Activated naive CD8-positive, alpha-beta T cell treated with anti-CD3 and anti-CD28 coated beads for 36 hours (primary cell): Measurements from ENCODE around the gene ORC2. TPM values are rescaled to one million over a fixed set of nuclear protein-coding genes. Genes with fewer than 3 reads are reported as not detected.
"Not testable (repeated sequence)": the region's sequence is repeated elsewhere in the genome, so short reads cannot be mapped to it uniquely, and the experiment has no call there.

Experiments
- DNase-seq: peaks from one replicate; pipeline ENCODE4 v3.0.0; 2021
- H3K27ac Mint-ChIP-seq: one replicate; pipeline ENCODE4 v1.8.0; 2022; ENCODE audit warnings: mild to moderate bottlenecking, moderate library complexity, mixed read lengths
- H3K27me3 Mint-ChIP-seq: one replicate; pipeline ENCODE4 v1.8.0; 2022; ENCODE audit warnings: mild to moderate bottlenecking, mixed read lengths
- H3K36me3 Mint-ChIP-seq: one replicate; pipeline ENCODE4 v1.8.0; 2021; ENCODE audit warnings: mild to moderate bottlenecking, mixed read lengths
- H3K4me1 Mint-ChIP-seq: one replicate; pipeline ENCODE4 v1.8.0; 2021; ENCODE audit warnings: mixed read lengths
- H3K4me3 Mint-ChIP-seq: one replicate; pipeline ENCODE4 v1.8.0; 2022; ENCODE audit warnings: mild to moderate bottlenecking, moderate library complexity, mixed read lengths
- H3K9me3 Mint-ChIP-seq: one replicate; pipeline ENCODE4 v1.8.0; 2022; ENCODE audit warnings: mixed read lengths
- total RNA-seq, 2 experiments: library from RNA; stranded (reverse); gene quantifications; one replicate each; pipeline ENCODE4 v1.2.3, GENCODE V29; 2021

The ORC2 gene
- 10 to 100 TPM; 54.9 to 64.7 TPM for total RNA-seq

DNA sequence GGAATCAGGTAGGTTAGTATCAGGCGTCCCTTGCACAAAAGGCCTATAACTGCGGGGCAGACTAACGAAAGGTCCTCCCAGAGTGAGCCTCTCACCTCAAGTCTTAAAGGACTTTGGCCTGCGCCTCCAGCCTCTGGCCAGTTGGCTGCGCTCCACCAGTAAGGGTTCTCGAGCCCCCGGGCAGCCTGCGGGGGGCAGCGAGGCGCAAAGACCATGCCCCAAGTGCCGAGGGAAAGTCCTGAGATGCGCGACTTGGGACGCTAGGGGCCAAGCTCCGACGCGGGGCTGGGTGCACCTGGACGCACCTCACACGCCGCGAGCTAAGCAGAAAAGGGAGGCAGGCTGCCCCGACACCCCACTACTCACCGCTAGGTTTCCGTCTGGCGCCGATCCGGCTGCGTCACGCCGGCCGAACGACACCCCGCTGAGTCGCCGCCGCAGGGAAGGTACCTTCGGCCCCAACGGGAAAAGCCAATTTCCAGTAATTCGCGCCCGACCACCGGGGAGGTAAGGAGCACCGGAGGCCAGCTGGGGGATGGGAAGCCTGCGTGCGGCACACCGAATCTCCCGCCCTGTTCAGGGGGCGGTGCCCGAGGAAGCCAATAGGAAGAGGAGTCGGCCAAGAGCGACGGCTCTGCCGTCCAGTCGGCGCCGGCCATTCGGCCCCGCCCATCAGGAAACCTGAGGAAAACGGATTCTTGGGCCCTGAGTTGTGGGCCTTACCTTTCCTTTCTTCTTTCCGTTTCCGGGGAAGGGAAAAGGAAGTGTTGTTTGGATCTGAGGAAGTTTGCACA is at the start of gene ORC2:
TSS of gene ORC2 (minus strand) at position 537 of the 794 bp plus-strand sequence. CDS start 5,537 bp downstream, outside the sequence.
- no peaks in the 10 kb centered on the region for H3K9me3 Mint-ChIP-seq
- H3K4me3 Mint-ChIP-seq = peak within 1 kb of the TSS; percentile 92
- H3K27ac Mint-ChIP-seq = peak within 1 kb of the TSS; percentile 96
- DNase-seq = peak; percentile 93
- no peaks in the 10 kb centered on the region for H3K27me3 Mint-ChIP-seq
- peaks cover 53% of the 10 kb centered on the region for H3K4me1 Mint-ChIP-seq
- peaks cover 25% of the 10 kb centered on the region for H3K36me3 Mint-ChIP-seq

- Mint-ChIP-seq H3K4me1 (no peaks in the 10 kb centered on the region), H3K27me3 (no peaks in the 10 kb centered on the region), H3K36me3 (peaks cover 3% of the 10 kb centered on the region), H3K9me3 (no peaks in the 10 kb centered on the region), H3K27ac (no peak overlapping the region), H3K4me3 (no peak overlapping the region)
- DNase-seq = no peak
Observed at GRCh38 chr2:201008296-201008829, 44.9 kb upstream of the ORC2 start.

DNA sequence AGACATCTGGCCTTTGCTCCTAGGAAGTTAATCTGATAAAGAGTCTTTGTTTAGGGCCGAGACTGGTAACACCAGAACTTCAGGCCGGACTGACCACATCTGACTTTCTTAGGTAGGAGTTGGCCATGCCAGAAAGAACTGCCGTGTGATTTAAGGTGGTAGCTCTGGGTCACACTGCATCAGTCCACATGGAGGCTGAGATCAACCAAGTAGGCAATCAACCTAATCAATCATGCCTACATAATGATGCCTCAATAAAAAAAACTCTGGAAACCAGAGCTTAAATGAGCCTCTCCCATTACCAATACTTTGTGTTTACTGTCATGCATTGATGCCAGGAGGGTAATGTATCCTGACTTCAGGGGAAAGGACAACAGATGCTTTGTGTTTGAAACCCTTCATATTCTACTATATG is 44.1 kb upstream of the ORC2 start:
- peaks cover 3% of the 10 kb centered on the region for H3K36me3 Mint-ChIP-seq
- DNase-seq = no peak
- H3K27ac Mint-ChIP-seq = no peak overlapping the region
- no peaks in the 10 kb centered on the region for H3K4me1 Mint-ChIP-seq
- H3K27me3 Mint-ChIP-seq = no peaks in the 10 kb centered on the region
- no peaks in the 10 kb centered on the region for H3K9me3 Mint-ChIP-seq
- no peak overlapping the region for H3K4me3 Mint-ChIP-seq

GRCh38 chr2:201006704-201007103 is 43.2 kb upstream of the ORC2 start:
- Mint-ChIP-seq H3K27me3 (no peaks in the 10 kb centered on the region), H3K4me1 (no peaks in the 10 kb centered on the region), H3K36me3 (peaks cover 3% of the 10 kb centered on the region), H3K9me3 (no peaks in the 10 kb centered on the region), H3K27ac (no peak overlapping the region), H3K4me3 (no peak overlapping the region)
- no peak for DNase-seq

GRCh38 chr2:201004370-201004769 is 40.9 kb upstream of the ORC2 start:
- peaks cover 5% of the 10 kb centered on the region for H3K36me3 Mint-ChIP-seq
- H3K4me3 Mint-ChIP-seq = no peak overlapping the region
- no peak for DNase-seq
- H3K27ac Mint-ChIP-seq = no peak overlapping the region
- H3K4me1 Mint-ChIP-seq = no peaks in the 10 kb centered on the region
- H3K27me3 Mint-ChIP-seq = no peaks in the 10 kb centered on the region
- H3K9me3 Mint-ChIP-seq = no peaks in the 10 kb centered on the region

- Mint-ChIP-seq H3K27ac (no peak overlapping the region), H3K4me1 (no peaks in the 10 kb centered on the region), H3K4me3 (no peak overlapping the region), H3K27me3 (no peaks in the 10 kb centered on the region), H3K9me3 (no peaks in the 10 kb centered on the region), H3K36me3 (peaks cover 14% of the 10 kb centered on the region)
- no peak for DNase-seq
Observed at GRCh38 chr2:200993097-200993496, 29.6 kb upstream of the ORC2 start.

GRCh38 chr2:200987137-200987536 is 23.7 kb upstream of the ORC2 start:
- Mint-ChIP-seq H3K9me3 (no peaks in the 10 kb centered on the region), H3K4me1 (no peaks in the 10 kb centered on the region), H3K27me3 (no peaks in the 10 kb centered on the region), H3K4me3 (no peak overlapping the region), H3K27ac (no peak overlapping the region), H3K36me3 (peaks cover 10% of the 10 kb centered on the region)
- no peak for DNase-seq

DNA sequence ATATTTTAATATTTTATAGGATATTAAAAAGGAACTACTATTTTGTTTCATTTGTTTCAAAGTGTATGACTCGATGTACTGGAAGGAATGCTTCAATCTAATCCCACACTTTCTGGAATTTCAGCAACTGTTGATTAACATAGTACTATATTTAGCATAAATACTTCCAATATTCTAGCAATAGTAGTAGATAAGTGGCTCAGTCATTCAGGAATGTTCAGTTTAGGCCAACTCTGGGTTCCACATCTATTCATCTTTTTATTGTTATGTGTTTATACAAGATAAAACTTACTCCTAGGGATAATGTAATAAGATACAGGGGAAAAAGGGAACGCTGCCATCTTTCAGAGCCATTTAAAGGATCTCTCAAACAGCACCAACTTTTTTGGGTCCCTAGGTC is 22.3 kb upstream of the ORC2 start:
- Mint-ChIP-seq H3K4me3 (no peak overlapping the region), H3K36me3 (peaks cover 5% of the 10 kb centered on the region), H3K9me3 (no peaks in the 10 kb centered on the region), H3K27me3 (no peaks in the 10 kb centered on the region), H3K4me1 (no peaks in the 10 kb centered on the region), H3K27ac (no peak overlapping the region)
- DNase-seq = no peak

DNA sequence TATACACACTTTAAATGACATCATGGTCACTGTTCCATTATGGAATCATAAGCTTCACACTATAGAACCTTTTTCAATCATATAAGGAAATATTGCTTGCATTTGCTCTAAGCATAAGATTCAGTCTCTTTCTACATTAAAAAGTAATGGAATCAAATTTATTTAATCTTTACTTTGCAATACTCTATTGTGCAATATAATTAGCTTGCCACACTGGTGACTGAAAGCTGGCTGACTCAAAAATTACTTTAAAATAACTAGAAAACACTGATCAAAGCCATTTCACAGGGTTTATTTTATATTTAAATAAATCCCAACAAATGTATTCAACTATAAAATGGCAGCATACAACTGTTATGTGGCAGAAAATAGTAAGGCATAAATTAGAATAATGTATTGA is 13.2 kb upstream of the ORC2 start:
- H3K4me1 Mint-ChIP-seq = no peaks in the 10 kb centered on the region
- no peak overlapping the region for H3K4me3 Mint-ChIP-seq
- H3K27me3 Mint-ChIP-seq = no peaks in the 10 kb centered on the region
- H3K27ac Mint-ChIP-seq = no peak overlapping the region
- no peaks in the 10 kb centered on the region for H3K9me3 Mint-ChIP-seq
- DNase-seq = no peak
- H3K36me3 Mint-ChIP-seq = no peaks in the 10 kb centered on the region

DNA sequence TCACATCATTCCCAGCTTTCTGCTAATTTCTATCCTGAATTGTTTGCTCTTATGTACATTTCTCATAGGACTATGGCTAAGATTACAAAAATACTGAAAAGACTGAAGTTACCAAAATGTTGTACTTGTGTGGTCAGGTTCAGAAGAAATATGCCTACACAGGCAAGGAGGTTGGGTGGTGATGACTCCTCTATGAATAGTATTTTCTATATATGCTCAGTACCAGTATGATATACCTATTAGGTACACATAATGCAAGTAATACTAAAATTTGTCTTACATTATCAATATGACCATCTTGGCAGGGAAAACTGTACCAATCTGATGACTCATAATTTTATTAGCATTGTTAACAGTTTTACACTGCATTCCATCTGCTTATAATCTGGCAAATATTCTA is 12.2 kb upstream of the ORC2 start:
- Mint-ChIP-seq H3K4me1 (no peaks in the 10 kb centered on the region), H3K4me3 (no peak overlapping the region), H3K36me3 (no peaks in the 10 kb centered on the region), H3K9me3 (no peaks in the 10 kb centered on the region), H3K27me3 (no peaks in the 10 kb centered on the region), H3K27ac (no peak overlapping the region)
- no peak for DNase-seq

DNA sequence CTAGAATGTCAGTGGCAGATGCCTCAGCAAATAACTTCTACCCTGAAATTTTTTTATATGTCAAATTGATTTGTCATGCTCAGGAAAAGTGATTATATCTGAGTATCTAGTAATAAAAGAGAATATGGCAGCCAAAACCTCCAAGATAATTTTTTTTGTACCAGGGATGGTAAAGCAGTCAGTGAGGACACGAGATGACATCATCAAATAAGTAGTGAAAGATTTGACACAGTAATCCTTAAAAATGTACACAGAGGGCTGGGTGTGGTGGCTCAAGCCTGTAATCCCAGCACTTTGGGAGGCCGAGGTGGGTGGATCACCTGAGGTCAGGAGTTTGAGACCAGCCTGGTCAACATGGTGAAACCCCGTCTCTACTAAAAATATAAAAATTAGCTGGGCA is 6.6 kb upstream of the ORC2 start:
- not testable (repeated sequence) for H3K4me3 Mint-ChIP-seq, H3K27me3 Mint-ChIP-seq, H3K27ac Mint-ChIP-seq, DNase-seq, H3K9me3 Mint-ChIP-seq, H3K36me3 Mint-ChIP-seq
- H3K4me1 Mint-ChIP-seq = peaks cover 29% of the 10 kb centered on the region

GRCh38 chr2:200968735-200969134 is 5.3 kb upstream of the ORC2 start:
- H3K27ac Mint-ChIP-seq = peak overlapping the region; percentile 43
- H3K9me3 Mint-ChIP-seq = no peaks in the 10 kb centered on the region
- H3K4me3 Mint-ChIP-seq = no peak overlapping the region
- DNase-seq = no peak
- H3K27me3 Mint-ChIP-seq = no peaks in the 10 kb centered on the region
- peaks cover 38% of the 10 kb centered on the region for H3K4me1 Mint-ChIP-seq
- H3K36me3 Mint-ChIP-seq = peaks cover 17% of the 10 kb centered on the region

DNA sequence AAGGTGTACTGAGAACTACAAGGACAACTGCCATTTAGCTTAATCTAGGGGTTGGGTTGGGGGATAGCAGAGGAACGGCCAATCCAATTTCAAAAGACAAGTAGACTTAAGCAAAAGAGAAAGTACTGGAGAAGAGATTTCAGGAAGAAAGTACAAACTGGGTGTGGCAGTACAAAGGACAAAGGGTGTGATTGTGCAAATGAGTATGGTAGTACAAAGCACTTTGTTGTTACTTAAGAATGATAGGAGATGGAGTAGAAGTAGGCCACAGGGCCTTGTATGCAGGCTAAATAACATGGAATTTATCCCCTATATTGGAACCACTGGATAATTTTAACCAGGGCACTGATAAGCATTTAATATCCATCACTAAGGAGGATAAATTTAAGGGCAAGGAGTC is 4.7 kb upstream of the ORC2 start:
- Mint-ChIP-seq H3K36me3 (peaks cover 19% of the 10 kb centered on the region), H3K4me1 (peaks cover 38% of the 10 kb centered on the region), H3K4me3 (no peak overlapping the region), H3K27ac (peak overlapping the region; percentile 43), H3K9me3 (no peaks in the 10 kb centered on the region), H3K27me3 (no peaks in the 10 kb centered on the region)
- no peak for DNase-seq

- H3K9me3 Mint-ChIP-seq = no peaks in the 10 kb centered on the region
- H3K36me3 Mint-ChIP-seq = peaks cover 20% of the 10 kb centered on the region
- no peak overlapping the region for H3K4me3 Mint-ChIP-seq
- no peak for DNase-seq
- H3K27ac Mint-ChIP-seq = no peak overlapping the region
- H3K27me3 Mint-ChIP-seq = no peaks in the 10 kb centered on the region
- peaks cover 46% of the 10 kb centered on the region for H3K4me1 Mint-ChIP-seq
Observed at GRCh38 chr2:200966770-200967169, 3.3 kb upstream of the ORC2 start.

- Mint-ChIP-seq H3K36me3 (peaks cover 25% of the 10 kb centered on the region), H3K27ac (peak overlapping the region; percentile 96), H3K27me3 (no peaks in the 10 kb centered on the region), H3K9me3 (no peaks in the 10 kb centered on the region), H3K4me3 (peak overlapping the region; percentile 92), H3K4me1 (peaks cover 54% of the 10 kb centered on the region)
- DNase-seq = no peak
Observed at GRCh38 chr2:200964498-200964897, 1.0 kb upstream of the ORC2 start.

GRCh38 chr2:200963918-200964252 is 425 bp upstream of the ORC2 start:
- peak overlapping the region; percentile 92 for H3K4me3 Mint-ChIP-seq
- H3K4me1 Mint-ChIP-seq = peaks cover 55% of the 10 kb centered on the region
- DNase-seq = not testable (repeated sequence)

More at GRCh38 chr2:200963918-200964252, 425 bp upstream of the ORC2 start:
- not testable (repeated sequence) for H3K27me3 Mint-ChIP-seq, H3K9me3 Mint-ChIP-seq
- Mint-ChIP-seq H3K27ac (peak overlapping the region; percentile 96), H3K36me3 (peaks cover 25% of the 10 kb centered on the region)
